Tongue (tissue), 2 donors: ENCODE data around the gene SLC16A5. TPM values are rescaled to one million over a fixed set of nuclear protein-coding genes. Genes with fewer than 3 reads are reported as not detected.
A peak's percentile ranks its signal among the peaks of the same experiment; 100 is the strongest.
"Not testable (repeated sequence)": the region's sequence is repeated elsewhere in the genome, so short reads cannot be mapped to it uniquely, and the experiment has no call there.

Experiments
- DNase-seq: peaks from one replicate; pipeline ENCODE4 v3.0.0-alpha.2; 2015
- total RNA-seq: library from RNA; depleted of rRNA; stranded (reverse); fragments of >200 nt; gene quantifications from one replicate; pipeline ENCODE4 v1.2.3, GENCODE V29; 2014

SLC16A5 gene, protein sequence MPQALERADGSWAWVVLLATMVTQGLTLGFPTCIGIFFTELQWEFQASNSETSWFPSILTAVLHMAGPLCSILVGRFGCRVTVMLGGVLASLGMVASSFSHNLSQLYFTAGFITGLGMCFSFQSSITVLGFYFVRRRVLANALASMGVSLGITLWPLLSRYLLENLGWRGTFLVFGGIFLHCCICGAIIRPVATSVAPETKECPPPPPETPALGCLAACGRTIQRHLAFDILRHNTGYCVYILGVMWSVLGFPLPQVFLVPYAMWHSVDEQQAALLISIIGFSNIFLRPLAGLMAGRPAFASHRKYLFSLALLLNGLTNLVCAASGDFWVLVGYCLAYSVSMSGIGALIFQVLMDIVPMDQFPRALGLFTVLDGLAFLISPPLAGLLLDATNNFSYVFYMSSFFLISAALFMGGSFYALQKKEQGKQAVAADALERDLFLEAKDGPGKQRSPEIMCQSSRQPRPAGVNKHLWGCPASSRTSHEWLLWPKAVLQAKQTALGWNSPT
- total RNA-seq, result 11.5 TPM

DNA sequence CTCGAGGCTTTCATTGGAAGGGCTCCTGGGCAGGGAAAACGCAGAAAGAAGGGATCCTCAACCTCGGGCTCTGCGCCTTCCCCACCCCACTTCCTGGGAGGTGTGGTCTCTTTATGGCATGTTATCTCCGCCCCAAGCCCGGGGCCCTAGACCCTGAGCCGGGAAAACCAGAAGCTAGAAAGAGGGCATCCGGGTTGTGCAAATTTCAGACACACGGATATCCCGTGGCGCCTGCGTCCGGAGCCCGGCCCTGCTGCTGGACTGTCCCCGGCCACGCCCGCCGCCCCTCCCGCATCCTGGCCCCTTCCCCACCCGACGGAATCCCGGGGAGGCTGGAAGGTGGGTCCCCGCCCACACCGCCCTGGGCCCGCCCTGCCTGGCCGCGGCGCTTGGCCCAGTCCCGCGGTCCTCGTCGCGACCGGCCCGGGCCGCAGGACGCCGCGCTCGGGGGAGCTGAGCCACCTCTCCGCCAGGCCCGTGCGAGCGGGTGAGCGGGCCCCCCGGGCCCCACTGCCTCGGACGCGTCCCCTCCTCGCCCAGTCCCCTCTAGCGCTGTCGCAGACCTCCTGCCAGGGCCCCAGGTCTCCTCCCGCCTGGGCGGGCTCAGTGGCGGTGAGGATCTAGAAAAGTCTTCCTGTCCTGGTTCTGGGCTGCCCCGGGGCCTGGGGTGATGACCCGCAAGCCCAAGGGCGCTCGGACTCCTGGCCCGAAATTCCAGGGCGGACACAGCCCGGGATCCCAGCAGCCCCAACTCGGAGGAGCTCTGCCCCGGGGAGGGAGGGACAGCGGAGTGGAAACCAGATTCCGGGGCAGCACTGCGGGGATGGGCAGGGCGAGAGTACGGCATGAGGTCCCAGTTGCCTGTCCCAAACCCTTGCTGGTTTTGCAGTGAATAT lies at the start of gene SLC16A5:
Gene SLC16A5, plus strand, starts transcription at position 397 of the 896 bp plus-strand sequence. CDS start 5,683 bp downstream, outside the sequence.
- peak; percentile 86 for DNase-seq

DNA sequence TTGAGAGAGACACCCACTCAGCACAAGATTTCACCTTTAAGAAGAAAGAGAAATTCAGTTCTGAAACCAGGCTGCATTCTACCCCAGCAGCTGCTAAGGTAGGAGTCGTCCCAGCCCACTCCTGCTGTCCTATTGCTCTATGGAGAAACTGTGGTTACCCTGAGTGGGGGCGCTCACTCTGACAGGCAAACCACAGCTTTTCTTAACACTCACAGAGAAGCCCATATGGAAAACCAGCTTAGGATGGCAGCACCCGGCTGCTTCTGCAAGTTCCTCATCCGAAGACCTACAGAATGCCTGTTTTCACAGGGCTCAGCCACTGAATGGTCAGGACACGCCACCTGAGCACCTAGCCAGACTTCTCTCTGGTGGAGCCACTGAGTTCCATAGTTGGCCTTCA lies 48.5 kb upstream of the SLC16A5 start:
- no peak for DNase-seq

DNA sequence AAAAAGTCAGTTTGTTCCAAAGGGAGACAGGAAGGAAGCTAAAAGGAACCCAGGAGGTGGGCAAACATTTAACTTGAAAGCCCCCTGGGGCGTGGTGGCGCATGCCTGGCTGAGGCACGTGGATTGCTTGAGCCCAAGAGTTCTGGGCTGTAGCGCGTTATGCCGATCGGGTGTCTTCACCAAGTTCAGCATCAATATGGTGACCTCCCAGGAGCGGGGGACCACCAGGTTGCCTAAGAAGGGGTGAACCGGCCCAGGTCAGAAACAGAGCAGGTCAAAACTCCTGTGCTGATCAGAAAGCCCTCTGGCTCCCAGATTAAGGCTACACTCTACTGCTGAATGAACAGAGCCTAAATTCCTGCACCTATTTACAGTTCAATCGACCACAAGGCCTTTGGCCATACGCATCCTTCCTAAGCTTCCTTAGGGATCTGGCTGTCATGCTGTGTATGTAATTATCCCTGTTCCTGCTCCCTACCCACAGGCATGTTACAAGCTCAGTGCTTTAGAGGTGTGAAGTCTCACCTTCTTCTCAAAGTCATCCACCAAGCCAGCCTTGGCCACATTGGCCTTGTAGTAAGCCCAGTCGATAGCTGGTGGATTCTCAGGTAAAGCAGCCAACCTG lies 46.0 kb upstream of the SLC16A5 start:
- DNase-seq, result no peak

DNA sequence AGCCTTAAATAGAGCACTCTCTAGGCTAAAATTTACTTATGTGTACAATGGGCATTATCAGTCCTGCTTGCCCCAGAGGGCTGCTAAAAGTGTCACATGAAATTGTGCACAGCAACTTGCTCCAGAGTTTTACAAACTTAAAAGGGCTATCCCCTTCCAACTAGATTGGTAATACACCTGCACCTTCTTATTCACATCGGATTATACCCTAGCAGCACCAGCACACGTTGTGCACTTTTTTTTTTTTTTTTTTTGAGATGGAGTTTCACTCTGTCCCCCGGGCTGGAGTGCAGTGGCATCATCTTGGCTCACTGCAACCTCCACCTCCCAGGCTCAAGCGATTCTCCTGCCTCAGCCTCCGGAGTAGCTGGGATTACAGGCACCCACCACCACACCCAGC lies 44.0 kb upstream of the SLC16A5 start:
- not testable (repeated sequence) for DNase-seq

DNA sequence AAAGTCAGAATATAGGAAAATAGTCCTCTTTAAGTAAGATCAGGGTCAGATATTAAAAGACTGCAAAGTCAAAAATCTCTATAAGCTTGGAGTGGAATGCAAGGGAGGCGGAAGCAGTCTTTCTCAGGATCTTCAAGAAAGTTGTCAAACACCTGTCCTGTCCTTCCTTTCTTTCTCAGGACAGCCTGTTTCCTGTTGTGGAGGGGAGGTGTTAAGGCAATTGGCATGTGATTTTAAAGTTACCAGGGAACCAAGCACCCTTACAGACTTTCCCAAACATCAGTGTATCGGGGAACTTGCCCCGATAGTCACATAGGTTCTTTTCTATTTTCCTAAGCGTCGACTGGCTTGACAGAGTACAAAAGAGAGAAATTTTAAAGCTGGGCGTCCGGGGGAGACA lies 43.0 kb upstream of the SLC16A5 start:
- no peak for DNase-seq

DNA sequence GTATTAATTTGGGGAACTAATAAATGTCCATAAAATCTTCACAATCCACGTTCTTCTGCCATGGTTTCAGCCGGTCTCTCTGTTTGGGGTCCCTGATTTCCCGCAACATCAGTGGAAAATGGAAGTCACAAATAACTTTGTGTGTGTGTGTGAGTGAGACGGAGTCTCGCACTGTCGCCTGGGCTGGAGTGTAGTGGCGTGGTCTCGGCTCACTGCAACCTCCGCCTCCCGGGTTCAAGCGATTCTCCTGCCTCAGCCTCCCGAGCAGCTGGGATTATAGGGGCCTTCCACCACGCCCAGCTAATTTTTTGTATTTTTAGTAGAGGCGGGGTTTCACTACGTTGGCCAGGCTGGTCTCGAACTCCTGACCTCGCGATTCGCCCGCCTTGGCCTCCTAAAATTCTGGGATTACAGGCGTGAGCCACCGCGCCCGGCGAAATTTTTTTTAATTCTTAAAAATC lies 41.8 kb upstream of the SLC16A5 start:
- not testable (repeated sequence) for DNase-seq

DNA sequence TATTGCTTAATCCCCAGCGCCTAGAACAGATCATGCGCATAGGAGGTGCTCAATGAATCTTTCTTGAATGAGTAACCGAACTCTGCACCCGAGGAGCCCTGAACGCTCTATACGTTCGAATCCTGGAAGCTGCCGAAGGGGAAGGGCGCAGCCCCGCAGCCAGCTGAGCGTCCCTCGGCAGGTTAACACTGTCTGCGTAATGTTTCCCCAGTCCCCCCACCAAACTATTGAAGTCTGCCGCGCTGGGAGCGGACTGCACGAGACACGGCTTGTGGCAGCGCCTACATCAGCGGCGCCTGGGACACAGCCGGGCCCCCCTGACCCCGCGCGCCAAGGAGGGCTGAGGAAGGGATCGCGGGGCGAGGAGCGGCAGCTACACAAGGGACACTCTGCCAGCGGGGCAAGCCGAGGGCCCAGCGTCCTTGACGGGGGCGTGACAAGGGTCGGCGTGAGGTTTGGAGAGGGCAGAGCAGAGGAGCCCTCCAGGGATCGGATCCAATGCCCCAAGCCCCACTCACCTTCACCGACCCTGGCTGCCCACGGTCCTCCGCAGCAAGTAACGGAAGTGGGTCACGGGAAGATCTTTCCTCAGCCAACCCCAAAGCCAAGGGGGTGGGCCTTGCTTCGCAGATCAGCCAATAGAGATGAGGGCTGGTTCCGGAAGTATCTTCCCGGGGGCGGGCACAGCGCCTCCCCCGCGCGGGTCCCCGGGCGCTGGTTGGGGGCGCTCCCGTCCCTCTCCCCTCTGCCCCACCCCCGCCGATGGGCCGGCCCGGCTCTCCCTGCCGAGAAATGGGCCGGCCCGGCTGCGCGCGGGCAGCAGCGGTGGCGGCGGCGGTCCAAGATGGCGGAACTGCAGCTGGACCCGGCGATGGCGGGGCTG lies 41.1 kb upstream of the SLC16A5 start, which contains the start of the genes ATP5PD and KCTD2:
Gene ATP5PD, minus strand, starts transcription at position 563 of the 883 bp plus-strand sequence. CDS start 4,319 bp downstream, outside the sequence.
Gene KCTD2, plus strand, starts transcription at position 819 of the 883 bp plus-strand sequence. Its CDS starts 26 bp downstream, at position 845.
- DNase-seq, result peak; percentile 98

DNA sequence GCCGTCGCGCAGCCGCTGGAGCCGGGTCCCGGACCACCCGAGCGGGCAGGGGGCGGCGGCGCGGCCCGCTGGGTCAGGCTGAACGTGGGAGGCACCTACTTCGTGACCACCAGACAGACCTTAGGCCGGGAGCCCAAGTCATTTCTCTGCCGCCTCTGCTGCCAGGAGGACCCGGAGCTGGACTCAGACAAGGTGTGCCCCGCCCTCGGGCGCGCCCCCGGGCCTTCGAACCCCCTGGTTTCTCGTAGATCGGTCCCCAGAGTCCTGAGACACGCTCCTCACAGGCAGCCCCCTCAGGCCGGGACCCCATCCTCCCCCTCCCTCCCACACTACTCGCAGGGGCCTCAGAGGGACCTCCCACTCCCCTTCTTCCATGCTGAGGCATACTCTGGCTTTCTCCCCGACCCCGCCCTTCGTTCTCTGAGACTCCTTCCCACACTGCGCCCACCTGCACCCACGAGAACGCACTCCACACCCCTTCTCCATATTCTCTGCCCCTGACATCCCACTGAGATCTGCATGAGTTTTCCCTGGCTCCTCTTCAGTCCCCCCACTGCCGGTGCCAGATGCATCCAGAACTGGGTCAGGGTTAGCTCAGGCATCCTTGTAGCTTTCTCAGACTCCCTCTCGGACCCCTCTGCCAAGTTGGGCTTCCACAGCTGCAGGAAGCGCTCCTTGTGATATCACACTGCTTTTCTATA lies 40.2 kb upstream of the SLC16A5 start:
- DNase-seq, result peak; percentile 50

DNA sequence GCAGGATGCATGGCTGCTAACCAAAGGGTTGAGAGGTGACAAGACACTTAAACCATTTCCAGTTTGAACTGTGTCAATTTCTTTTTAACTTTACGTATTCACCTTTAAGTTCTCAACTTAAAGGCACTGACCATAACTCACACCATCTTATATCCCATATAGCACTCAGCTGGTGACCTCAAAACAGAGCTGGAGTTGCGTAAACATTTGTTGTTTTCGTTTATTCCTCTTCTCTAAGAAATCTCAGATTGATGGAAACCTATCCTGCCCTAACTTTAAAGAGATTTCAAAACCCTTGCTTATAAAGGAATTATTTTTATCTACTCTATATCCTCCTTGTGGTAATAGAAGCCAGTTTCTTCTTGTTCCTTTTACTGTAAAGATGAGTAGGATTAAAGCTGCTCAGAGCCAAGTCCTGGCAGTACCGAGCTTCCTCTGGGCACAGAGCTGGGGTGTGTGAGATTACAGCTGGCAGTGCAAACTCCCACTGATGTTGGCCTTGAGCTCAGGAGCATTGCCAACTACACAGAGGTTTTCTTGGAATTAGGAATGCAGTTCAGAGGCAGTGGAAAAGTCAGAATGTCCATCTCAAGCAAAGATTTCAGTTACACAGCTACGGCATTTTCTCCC lies 39.4 kb upstream of the SLC16A5 start:
- DNase-seq, result peak; percentile 77

DNA sequence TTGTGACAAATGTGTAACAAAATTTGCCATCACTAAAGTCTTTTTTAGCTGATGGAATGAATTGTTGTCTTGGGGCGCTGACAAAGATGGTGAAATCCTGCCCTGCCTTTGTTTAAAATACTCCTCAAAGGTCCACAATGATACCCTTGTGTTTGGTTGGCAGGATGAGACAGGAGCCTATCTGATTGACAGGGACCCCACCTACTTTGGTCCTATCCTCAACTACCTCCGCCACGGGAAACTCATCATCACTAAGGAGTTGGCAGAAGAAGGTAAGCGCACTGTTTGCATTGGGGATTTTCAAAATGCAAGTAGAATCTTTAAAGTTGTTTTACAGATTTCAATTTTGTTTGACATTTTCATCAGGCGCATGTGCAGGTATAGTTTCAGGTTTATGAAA lies 38.7 kb upstream of the SLC16A5 start:
- DNase-seq, result peak; percentile 13

DNA sequence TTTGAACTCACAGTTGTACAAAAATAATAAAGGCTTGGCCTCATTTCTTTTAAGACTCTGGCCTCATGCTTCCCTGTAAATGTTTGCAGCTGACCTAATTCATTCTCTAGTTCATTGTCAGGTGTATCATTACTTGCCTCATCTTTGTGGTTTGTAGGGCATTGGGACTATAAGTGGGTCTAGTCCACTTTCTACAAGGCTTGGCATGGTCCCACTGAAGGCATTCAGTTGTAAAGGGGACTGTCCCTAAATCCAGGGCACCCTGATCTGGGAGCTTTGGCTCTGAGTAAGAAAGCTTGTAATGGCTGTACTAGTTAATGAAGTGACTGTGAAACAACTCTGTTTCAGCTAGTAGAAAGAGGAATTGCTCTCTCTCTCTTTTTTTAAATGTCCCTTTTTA lies 38.0 kb upstream of the SLC16A5 start:
- DNase-seq, result no peak

DNA sequence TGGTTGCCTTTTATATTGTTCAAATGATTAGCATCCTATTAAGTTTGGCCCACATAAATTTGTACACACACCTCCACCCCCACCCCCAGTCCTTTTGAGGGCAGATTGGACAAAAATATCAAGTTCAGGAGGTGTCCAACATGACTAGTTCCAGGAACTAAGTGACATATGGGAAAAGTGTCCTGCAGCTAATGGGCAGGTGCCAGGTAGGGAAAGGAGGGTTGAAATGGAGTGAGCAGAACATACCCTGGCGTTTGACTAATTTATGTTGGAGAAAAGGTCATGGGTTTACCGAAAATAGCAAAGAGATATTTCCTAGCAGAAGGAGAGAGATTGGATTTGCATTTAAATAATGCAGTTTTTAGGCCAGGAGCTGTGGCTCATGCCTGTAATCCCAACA lies 35.8 kb upstream of the SLC16A5 start:
- no peak for DNase-seq

DNA sequence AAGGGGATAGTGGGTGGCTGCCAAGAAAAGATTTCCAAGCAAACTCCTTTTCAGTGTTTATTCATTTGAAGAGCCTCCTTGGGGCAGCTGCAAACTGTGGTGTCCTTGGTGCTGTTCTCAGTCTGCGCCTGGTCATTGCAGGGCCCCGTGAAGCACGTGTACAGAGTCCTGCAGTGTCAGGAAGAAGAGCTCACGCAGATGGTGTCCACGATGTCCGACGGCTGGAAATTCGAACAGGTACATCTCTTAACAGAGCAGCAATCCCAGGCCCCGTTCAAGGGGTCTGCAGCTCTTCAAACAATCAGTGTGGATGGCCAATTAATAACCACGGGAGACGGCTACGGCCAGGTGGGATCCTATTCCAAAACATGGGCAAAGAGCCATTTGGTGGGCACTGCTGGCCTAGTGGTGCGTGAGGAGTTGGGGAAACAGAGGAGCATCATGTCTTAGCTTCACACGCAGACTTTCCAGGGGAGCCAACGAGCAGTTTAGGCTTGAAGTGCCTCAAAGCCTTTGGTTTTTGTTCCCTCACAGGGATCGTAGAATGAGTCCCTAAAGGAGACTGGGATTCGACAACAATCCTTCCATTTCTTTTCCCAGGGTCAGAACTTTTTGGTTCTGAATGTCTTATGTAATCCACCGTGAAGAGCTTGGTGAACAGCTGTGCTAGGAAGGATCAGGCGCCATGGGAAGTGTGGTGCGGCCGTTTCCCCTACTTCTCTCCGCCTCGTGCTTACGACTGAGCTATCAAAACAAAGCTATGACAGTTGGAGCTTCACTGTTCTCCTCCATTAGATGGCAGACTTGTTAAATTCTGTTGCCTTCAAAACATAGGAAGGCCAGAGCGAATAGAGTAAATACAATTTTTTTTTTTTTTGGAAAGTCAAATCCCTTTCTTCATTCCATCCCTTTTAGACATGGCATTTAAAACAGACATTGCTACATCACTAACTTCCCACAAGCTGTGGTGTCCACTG lies 28.1 kb upstream of the SLC16A5 start:
- peak; percentile 89 for DNase-seq

DNA sequence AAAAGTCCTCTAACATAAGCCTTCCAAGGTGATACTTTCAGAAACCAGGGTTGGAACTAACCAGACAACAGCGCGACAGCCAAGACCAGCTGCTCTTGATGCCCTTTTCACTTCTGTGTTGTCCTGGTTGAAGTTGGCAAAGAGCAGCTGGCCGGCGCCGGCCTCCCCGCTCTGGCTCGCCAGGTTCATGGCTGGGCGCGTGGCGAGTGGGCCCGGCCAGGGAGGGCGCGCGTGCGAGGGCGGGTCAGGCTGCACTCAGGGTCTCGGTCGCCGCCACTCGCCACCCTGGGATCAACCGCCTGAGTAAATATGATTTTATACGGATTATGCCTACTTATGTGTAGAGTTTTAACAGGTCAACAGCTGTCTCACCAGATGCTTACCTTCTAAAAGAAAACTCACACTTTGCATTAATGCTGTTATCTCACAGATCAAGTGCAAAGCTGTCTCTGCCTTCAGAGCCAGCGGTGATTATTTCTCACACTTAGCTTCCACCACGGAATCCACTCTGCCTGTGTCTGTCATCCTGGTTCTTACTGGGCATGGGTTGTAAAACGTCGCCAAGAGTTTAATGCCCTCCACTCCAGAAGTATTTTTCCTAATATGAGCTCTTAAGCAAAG lies 27.2 kb upstream of the SLC16A5 start:
- DNase-seq, result peak; percentile 64

DNA sequence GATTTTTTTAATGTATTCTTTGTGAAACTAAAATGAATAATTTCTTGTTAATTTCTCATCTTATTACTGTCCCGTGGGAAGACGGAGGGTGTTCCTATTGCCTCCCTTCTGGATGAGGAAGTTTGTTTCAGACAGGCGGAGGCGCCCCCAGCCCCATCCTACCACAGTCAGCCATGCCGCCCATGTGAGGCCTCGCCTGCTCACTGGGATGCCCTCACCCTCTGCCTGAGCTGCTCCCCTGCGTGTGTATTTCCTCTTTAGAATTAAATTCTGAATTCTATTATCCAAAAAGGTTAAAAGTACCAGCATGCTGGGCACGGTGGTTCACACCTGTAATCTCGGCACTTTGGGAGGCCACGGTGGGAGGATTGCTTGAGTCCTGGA lies 26.7 kb upstream of the SLC16A5 start:
- no peak for DNase-seq

DNA sequence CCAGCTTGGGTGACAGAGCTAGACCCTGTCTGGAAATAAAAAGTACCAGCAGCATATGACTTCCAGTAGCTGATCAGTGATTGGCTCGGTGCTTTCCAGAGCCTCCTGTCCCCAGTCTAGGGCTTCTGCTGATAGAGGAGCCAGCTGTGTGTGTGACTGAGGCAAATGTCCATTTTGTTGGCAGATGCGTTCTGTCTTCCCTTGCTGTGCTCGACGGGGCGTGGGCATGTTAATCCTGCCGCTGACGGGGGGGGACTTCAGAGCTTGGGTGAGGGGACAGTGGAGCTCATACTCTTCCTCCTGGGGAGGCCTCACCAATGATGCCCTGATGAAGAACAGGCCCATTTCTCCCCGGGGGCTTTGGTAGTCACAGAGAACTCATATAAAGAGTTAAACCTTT lies 26.1 kb upstream of the SLC16A5 start:
- no peak for DNase-seq

DNA sequence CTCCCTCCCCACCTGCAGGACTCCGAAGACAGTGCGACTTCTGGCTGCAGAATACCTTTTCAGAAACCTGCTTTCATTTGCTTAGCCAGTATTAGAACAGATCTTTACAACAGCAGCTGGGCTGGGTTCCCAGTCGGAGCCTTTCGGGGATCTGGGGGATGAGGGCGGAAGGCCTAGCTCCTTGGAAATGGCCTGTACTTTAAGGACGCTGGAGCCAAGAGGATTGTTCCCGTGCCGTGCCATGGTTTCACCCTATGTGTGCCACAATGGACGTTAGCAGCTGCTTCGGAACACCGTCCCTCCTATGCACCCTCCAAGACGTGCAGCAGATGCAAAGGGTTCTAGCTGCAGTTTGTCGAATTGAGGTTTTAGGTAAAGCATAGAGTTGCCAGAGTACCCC lies 24.6 kb upstream of the SLC16A5 start:
- no peak for DNase-seq

DNA sequence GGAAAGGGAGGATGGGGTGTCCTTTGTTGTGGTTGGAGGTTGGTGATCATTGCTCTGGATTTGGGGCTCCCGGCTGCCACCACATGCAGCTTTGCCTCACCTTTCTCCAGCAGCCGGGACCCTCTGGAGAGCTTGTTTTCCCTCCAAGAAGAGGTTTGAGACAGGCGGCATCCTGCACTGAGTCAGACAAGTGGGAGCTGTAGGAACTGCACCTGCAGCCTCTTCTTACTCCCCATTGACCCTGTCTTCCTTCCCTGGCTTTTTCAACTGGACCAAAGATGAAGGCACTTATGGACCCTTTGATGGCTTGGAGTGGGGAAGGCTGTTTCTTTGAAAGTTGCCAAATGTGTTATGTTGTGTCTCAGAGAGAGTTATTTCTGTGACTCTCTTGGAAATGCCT lies 24.1 kb upstream of the SLC16A5 start:
- DNase-seq, result no peak
